Fibroblast of villous mesenchyme (primary cell): Measurements from ENCODE around the gene ANGEL1. TPM values are rescaled to one million over a fixed set of nuclear protein-coding genes. Genes with fewer than 3 reads are reported as not detected.

ENCODE experiments used
- DNase-seq: peaks from one replicate; pipeline ENCODE4 v3.0.0-alpha.2; 2010; ENCODE audit warnings: low read depth
- H3K4me3 ChIP-seq: 2 replicates; pipeline ENCODE4 v1.5.1; 2011; ENCODE audit warnings: low read depth, mild to moderate bottlenecking, low read length
- CTCF ChIP-seq: IDR thresholded peaks from 2 replicates; pipeline ENCODE4 v1.5.1; 2012; ENCODE audit warnings: low read depth, mild to moderate bottlenecking, low read length; ENCODE audit not compliant: insufficient read depth
- total RNA-seq: library from RNA; depleted of rRNA; stranded (reverse); fragments of >200 nt; gene quantifications from 2 replicates; pipeline ENCODE4 v1.2.3, GENCODE V29; 2012

Gene ANGEL1
- total RNA-seq, 1 donor, result 10.4 TPM

- H3K4me3 ChIP-seq, result no peak overlapping the region
- TF ChIP-seq CTCF, result no peak
- no peak for DNase-seq
Measured at GRCh38 chr14:76833011-76833410, 20.3 kb upstream of the ANGEL1 start.

GRCh38 chr14:76832503-76832988 is 19.9 kb upstream of the ANGEL1 start:
- no peak for TF ChIP-seq CTCF
- DNase-seq, result no peak
- H3K4me3 ChIP-seq, result no peak overlapping the region

GRCh38 chr14:76830556-76830955 is 17.9 kb upstream of the ANGEL1 start:
- no peak for DNase-seq
- TF ChIP-seq CTCF, result no peak
- H3K4me3 ChIP-seq, result no peak overlapping the region

GRCh38 chr14:76829650-76830421 is 17.2 kb upstream of the ANGEL1 start:
- H3K4me3 ChIP-seq, result no peak overlapping the region
- no peak for TF ChIP-seq CTCF
- DNase-seq, result no peak

GRCh38 chr14:76829013-76829365 is 16.3 kb upstream of the ANGEL1 start:
- H3K4me3 ChIP-seq, result no peak overlapping the region
- DNase-seq, result peak; percentile 2
- TF ChIP-seq CTCF, result no peak

GRCh38 chr14:76828339-76829012 is 15.8 kb upstream of the ANGEL1 start:
- H3K4me3 ChIP-seq, result peak overlapping the region; percentile 43
- no peak for TF ChIP-seq CTCF
- DNase-seq, result no peak
